Forelimb muscle (tissue), 1 donor: ENCODE measurements around the gene UTP4. TPM values are rescaled to one million over a fixed set of nuclear protein-coding genes. Genes with fewer than 3 reads are reported as not detected.

Experiments
- polyA plus RNA-seq: library from polyadenylated mRNA; unstranded; fragments of 120-200 nt; gene quantifications from one replicate; pipeline ENCODE4 v1.2.1, GENCODE V29; 2013; ENCODE audit not compliant: insufficient read length

UTP4 gene
- polyA plus RNA-seq, 1 donor, result 33.7 TPM

Other genes with a start within 250 kb of the UTP4 start
- gene HAS3, start 27.0 kb upstream of the UTP4 start, polyA plus RNA-seq, result 2.2 TPM
- 61.6 TPM for gene CHTF8, start 61 bp upstream of the UTP4 start, polyA plus RNA-seq
- 13.4 TPM for gene SNTB2, start 54.5 kb downstream of the UTP4 start, polyA plus RNA-seq
- gene VPS4A, start 178.7 kb downstream of the UTP4 start, polyA plus RNA-seq, result 38.7 TPM
- gene PDF, start 197.9 kb downstream of the UTP4 start, polyA plus RNA-seq, result 6.8 TPM
- gene COG8, start 206.9 kb downstream of the UTP4 start, polyA plus RNA-seq, result 24.2 TPM
- 18.8 TPM for gene NIP7, start 207.1 kb downstream of the UTP4 start, polyA plus RNA-seq
- gene TMED6, start 219.1 kb downstream of the UTP4 start, polyA plus RNA-seq, result 1.5 TPM